Upper lobe of left lung (tissue), 6 donors: ENCODE data around the gene FIBIN. TPM values are rescaled to one million over a fixed set of nuclear protein-coding genes. Genes with fewer than 3 reads are reported as not detected.

Experiments used
- ATAC-seq, 2 donors: fragments of 200-7000 bp; cut with Tn5 transposase; one replicate each; pipeline ENCODE4 v1.9.1; 2022; ENCODE audit warnings: mild to moderate bottlenecking in 2 of 2, moderate library complexity in 2 of 2; ENCODE audit not compliant: low FRiP score in 2 of 2
- DNase-seq, 2 donors: peaks; one replicate each; pipeline ENCODE4 v3.0.0-alpha.2; 2019 to 2020
- H3K27ac ChIP-seq, 4 donors: fragments of 200-600 bp; sonication (generic); one replicate each; pipeline ENCODE4 v1.5.1; 2016 to 2019
- H3K27me3 ChIP-seq, 4 donors: fragments of 200-600 bp; sonication (generic); one replicate each; pipeline ENCODE4 v1.5.1; 2017 to 2019
- H3K36me3 ChIP-seq, 4 donors: fragments of 200-600 bp; sonication (generic); one replicate each; pipeline ENCODE4 v1.5.1; 2016 to 2019
- H3K4me1 ChIP-seq, 4 donors: fragments of 200-600 bp; sonication (generic); one replicate each; pipeline ENCODE4 v1.5.1; 2018 to 2019
- H3K4me3 ChIP-seq, 4 donors: fragments of 200-600 bp; sonication (generic); one replicate each; pipeline ENCODE4 v1.5.1; 2017 to 2019; ENCODE audit warnings: mild to moderate bottlenecking in 2 of 4, moderate library complexity in 1 of 4
- H3K9me3 ChIP-seq, 4 donors: fragments of 200-600 bp; sonication (generic); one replicate each; pipeline ENCODE4 v1.5.1; 2018 to 2019
- EP300 ChIP-seq, 4 donors: sonication (generic); formaldehyde crosslinking; IDR thresholded peaks; one replicate each; pipeline ENCODE4 v1.5.1; 2017; ENCODE audit warnings: antibody characterized with exemption in 4 of 4, control low read depth in 2 of 4
- POLR2A ChIP-seq, 4 donors: fragments of 450-650 bp; IDR thresholded peaks; one replicate each; pipeline ENCODE4 v1.5.1; 2016 to 2017; ENCODE audit warnings: antibody characterized with exemption in 4 of 4, mild to moderate bottlenecking in 2 of 4
- POLR2AphosphoS5 ChIP-seq, 2 donors: sonication (generic); formaldehyde crosslinking; IDR thresholded peaks; one replicate each; pipeline ENCODE4 v1.5.1; 2017; ENCODE audit warnings: antibody characterized with exemption in 2 of 2
- WGBS, 2 donors: methylation state at CpG; one replicate each; pipeline ENCODE4 v1.1.5; 2017 to 2018; 5-methylcytosine and 5-hydroxymethylcytosine counted together
- total RNA-seq, 6 donors: library from RNA; depleted of rRNA in 4 of 6; stranded (reverse); fragments of >200 nt in 4 of 6; gene quantifications; one replicate each; pipeline versions ENCODE4 v1.1.0 to v1.2.1, GENCODE V29; 2016 to 2021
- TF ChIP-seq, protein P1 (sequence below), 6 experiments: fragments of 450-650 bp in 4 of 6; fragments of 200-600 bp in 2 of 6; sonication (generic) in 2 of 6; IDR thresholded peaks; one replicate each; pipeline ENCODE4 v1.5.1; 2016 to 2019; ENCODE audit warnings: antibody characterized with exemption in 6 of 6
- donor health status: DM: no; HTN: no; CAD: no; lungs with moderate emphysema.
- donor health status: DM: no; HTN: yes; CAD: no; lungs with severe emphysema.

The FIBIN gene
- total RNA-seq, 6 donors from 2014 or later, result 14.7 to 40.0 (median 25.0) TPM

DNA sequence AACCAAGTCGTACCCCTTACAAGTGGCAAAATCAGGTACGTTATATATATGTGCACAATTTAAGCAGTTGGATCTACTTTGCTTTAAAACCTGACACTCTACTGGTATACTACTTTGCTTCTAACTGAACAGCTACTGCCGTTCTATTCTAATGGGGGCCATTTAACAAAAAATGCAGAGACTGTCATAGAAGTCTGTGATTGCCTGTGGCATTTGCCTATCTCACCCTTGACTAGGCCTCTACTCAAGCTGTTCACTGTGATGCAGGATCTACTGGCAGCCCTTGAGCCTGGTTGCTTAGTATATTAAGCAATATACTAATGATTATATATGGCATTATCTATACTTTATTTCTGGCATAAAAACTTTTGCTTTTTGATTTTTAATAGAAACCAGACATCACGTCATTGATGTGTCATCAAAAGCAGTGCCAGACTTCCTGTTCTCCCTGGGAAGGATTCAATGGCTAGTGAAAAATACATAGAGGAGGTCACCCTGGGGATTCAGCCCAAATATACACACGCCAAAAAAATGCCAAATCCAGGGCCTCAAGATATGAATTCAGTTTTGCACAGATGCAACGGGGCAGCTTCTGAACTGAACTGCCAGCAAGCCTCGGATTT is 40.0 kb upstream of the FIBIN start:
- WGBS, 2 donors, result 77 to 80% methylated on average over 7 of the region's 7 CpGs
- no peak for DNase-seq
- Histone ChIP-seq H3K27me3 (no peaks in the 10 kb centered on the region), H3K4me3 (no peak overlapping the region), H3K27ac (no peak overlapping the region), H3K4me1 (no peaks in the 10 kb centered on the region), H3K36me3 (no peaks in the 10 kb centered on the region), H3K9me3 (no peaks in the 10 kb centered on the region)
- ATAC-seq, result peak in 1 of 2 donors; percentile 49
- no peak for TF ChIP-seq POLR2AphosphoS5 (IDR thresholded peaks at IDR 0.05)
- TF ChIP-seq, protein P1, sequence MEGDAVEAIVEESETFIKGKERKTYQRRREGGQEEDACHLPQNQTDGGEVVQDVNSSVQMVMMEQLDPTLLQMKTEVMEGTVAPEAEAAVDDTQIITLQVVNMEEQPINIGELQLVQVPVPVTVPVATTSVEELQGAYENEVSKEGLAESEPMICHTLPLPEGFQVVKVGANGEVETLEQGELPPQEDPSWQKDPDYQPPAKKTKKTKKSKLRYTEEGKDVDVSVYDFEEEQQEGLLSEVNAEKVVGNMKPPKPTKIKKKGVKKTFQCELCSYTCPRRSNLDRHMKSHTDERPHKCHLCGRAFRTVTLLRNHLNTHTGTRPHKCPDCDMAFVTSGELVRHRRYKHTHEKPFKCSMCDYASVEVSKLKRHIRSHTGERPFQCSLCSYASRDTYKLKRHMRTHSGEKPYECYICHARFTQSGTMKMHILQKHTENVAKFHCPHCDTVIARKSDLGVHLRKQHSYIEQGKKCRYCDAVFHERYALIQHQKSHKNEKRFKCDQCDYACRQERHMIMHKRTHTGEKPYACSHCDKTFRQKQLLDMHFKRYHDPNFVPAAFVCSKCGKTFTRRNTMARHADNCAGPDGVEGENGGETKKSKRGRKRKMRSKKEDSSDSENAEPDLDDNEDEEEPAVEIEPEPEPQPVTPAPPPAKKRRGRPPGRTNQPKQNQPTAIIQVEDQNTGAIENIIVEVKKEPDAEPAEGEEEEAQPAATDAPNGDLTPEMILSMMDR (IDR thresholded peaks at IDR 0.05), result no peak
- no peak for TF ChIP-seq EP300 (IDR thresholded peaks at IDR 0.05)
- TF ChIP-seq POLR2A (IDR thresholded peaks at IDR 0.05), result no peak

DNA sequence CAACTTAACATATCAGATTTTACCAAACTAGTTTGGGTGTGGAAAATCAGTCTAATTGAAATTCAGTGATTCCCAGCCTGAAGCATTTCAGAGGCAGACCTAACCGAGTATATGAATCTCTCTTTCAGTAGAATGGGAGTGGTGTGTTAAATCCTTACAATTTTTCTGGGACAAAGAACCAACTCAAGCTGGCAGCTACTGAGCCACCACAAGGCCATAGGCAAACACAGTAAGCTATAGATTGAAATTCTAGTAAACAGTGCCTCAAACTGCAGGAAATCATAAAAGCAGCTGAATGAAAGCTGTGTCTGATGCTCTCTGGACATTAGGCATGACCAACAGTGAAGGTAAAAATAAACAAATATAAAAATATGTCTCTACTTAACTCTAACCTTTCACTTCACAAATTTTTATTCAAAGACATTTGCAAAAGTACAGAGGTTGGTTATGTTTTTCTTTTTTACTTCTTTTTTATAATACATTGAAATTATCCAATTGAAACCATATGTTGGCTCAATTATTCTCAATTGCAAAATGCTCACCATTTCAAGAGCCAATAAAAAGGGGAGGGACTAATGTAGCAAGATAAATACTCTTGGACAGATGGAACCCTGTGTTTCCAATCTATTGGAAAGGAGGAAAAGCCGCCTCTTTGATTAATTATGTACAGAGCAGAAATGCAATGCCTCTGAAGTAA is 35.8 kb upstream of the FIBIN start:
- DNase-seq, result no peak
- WGBS, 2 donors, result 75 to 83% methylated on average over 2 of the region's 2 CpGs
- no peak for ATAC-seq

DNA sequence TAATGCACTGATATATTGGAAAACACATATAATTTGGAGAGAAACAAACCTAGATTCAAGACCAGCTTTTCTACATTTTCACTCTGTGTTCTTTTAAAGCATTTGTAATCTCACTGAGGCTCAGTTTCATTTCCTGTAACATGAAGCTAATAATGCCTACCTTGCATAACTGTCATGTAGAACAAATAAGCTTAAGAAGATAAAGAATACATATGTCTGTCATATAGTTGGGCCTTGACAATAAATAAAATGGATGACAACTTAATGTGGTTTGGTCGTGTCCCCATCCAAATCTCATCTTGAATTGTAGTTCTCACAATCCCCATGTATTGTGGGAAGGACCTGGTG is 35.2 kb upstream of the FIBIN start:
- H3K27me3 ChIP-seq, result no peaks in the 10 kb centered on the region
- no peaks in the 10 kb centered on the region for H3K4me1 ChIP-seq
- H3K36me3 ChIP-seq, result no peaks in the 10 kb centered on the region
- H3K9me3 ChIP-seq, result no peaks in the 10 kb centered on the region
- no peak for DNase-seq
- no peak for ATAC-seq
- 68 to 76% methylated on average over 1 of the region's 1 CpG for WGBS, 2 donors
- TF ChIP-seq POLR2AphosphoS5 (IDR thresholded peaks at IDR 0.05), result no peak
- TF ChIP-seq POLR2A (IDR thresholded peaks at IDR 0.05), result no peak
- TF ChIP-seq EP300 (IDR thresholded peaks at IDR 0.05), result no peak
- TF ChIP-seq, protein P1 (IDR thresholded peaks at IDR 0.05), result no peak
- H3K4me3 ChIP-seq, result no peak overlapping the region
- H3K27ac ChIP-seq, result no peak overlapping the region

More for the DNA sequence above, 35.8 kb upstream of the FIBIN start:
- no peak overlapping the region for H3K4me3 ChIP-seq
- no peaks in the 10 kb centered on the region for H3K27me3 ChIP-seq
- TF ChIP-seq EP300 (IDR thresholded peaks at IDR 0.05) (no peak), POLR2AphosphoS5 (IDR thresholded peaks at IDR 0.05) (no peak), POLR2A (IDR thresholded peaks at IDR 0.05) (no peak)
- TF ChIP-seq, protein P1 (IDR thresholded peaks at IDR 0.05), result no peak
- no peaks in the 10 kb centered on the region for H3K4me1 ChIP-seq
- no peaks in the 10 kb centered on the region for H3K9me3 ChIP-seq
- no peak overlapping the region for H3K27ac ChIP-seq
- H3K36me3 ChIP-seq, result no peaks in the 10 kb centered on the region

DNA sequence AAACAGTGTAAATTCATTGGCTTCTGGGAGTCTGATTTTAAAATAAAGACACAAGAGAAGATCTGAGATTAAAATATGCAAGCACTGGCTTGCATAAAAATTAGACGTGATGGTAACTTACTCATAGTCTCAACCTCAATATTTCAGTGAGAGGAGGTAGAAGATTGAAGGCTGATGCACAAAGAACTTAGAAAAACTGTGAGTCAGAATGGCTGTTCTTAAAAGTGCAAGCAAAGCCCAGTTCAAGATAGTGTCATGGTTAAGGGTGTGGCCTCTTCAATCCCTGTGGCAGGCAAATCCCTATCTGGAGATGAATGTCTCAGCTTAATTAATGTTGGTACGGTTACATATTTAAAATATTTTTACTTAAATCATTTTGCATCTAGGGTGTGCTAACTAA is 33.6 kb upstream of the FIBIN start:
- no peaks in the 10 kb centered on the region for H3K27me3 ChIP-seq
- H3K36me3 ChIP-seq, result no peaks in the 10 kb centered on the region
- H3K9me3 ChIP-seq, result no peaks in the 10 kb centered on the region
- WGBS, 2 donors, result 80 to 92% methylated on average over 2 of the region's 2 CpGs
- DNase-seq (no peak), ATAC-seq (peak in 1 of 2 donors; percentile 75)
- TF ChIP-seq EP300 (IDR thresholded peaks at IDR 0.05), result no peak
- no peak for TF ChIP-seq POLR2A (IDR thresholded peaks at IDR 0.05)
- TF ChIP-seq, protein P1 (IDR thresholded peaks at IDR 0.05), result no peak
- no peak for TF ChIP-seq POLR2AphosphoS5 (IDR thresholded peaks at IDR 0.05)
- H3K4me1 ChIP-seq, result no peaks in the 10 kb centered on the region
- no peak overlapping the region for H3K27ac ChIP-seq
- H3K4me3 ChIP-seq, result no peak overlapping the region
